GM18520 (cell line): Measurements from ENCODE around the gene ARMH2.

Experiments used
- ATAC-seq: cut with Tn5 transposase; IDR thresholded peaks from one replicate; pipeline ENCODE4 v1.9.1; 2021; ENCODE audit not compliant: unreplicated experiment

Gene ARMH2

DNA sequence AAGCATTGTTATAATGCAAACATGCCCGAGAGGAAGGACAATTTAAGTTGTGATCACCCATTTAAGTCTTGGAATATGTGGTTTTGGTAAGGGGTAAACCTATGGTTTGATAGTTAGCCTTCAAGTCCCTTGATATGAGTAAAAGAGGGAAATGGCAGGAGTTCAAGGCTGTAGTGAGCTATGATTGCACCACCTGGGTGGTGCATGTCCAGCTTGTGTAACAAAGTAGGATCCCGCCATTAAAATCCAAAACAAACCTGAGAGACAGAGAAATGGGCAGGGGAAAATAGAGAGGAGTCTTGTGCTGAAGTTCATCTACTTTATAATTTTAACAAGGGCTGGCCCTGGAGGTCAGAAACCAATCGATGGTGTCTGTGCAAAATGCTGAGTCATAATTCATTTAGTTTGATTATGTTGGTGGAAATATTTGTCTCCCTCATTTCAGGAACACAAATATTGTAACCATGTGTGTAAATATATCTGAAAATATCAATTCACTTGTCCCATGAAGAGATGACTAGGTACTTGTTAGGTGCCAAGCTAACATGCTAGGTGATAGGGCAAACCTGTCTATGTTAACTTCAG, 23.2 kb upstream of the ARMH2 start:
- ATAC-seq = no peak

DNA sequence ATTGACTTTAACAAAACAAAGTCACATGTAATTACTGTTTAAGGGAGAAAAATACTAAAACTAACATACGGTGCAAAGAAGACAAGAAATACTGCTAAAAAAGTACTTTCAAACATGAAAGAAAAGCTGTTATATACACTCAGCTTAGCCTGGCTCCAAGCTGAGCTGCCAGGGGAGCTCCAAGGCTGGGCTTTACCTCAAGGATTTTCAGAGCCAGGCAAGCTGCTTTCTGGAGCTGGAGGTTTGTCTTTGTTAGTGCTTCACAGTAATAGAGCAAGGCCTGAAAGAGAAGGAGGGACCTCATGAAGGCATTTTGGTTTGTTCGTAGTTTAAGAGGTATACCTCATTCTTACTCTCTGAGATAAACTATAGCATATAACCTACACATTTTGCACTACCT, 19.6 kb upstream of the ARMH2 start:
- no peak for ATAC-seq

- ATAC-seq = no peak
Observed at GRCh38 chr6:24809728-24810127, 11.0 kb upstream of the ARMH2 start.

DNA sequence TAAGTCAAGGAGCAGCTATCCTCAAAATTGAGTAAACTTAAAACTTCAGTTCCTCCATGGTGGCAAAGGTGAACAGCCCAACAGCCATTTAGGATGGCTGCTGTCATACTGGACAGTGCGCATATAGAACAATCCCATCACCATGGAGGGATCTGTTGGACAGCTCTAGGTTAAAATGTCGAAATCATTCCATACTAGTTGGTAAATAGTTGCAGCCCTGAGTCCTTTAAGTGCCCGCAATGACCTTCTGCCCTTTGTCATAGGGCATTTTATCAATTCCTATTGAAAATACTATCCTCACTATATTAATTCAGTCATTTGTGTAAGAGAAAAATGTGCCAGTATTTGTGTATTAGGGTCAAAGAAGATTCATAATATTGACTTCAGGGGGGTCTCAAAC, 8.9 kb upstream of the ARMH2 start:
- ATAC-seq = no peak

- ATAC-seq = no peak
Observed at GRCh38 chr6:24802271-24803059, 3.7 kb upstream of the ARMH2 start.

DNA sequence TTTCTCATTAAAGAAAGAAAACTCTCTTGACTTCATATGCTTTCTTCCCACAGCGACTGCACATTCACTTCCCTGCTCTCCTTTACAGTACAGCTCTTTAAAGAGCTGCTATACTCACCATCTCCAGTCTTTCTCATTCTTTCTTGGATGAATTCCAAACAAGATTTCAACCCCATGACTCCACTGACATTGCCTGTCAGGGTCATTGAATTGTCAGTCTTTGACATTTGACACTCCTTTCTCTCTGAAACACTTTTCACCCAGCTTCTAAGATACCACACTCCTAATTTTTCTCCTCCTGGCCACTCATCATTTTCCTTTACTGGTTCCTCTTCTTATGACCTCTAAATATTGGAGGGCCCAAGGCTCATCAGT, 811 bp upstream of the ARMH2 start:
- no peak for ATAC-seq

GRCh38 chr6:24797596-24798216, 1.0 kb downstream of the ARMH2 start:
- ATAC-seq = no peak

DNA sequence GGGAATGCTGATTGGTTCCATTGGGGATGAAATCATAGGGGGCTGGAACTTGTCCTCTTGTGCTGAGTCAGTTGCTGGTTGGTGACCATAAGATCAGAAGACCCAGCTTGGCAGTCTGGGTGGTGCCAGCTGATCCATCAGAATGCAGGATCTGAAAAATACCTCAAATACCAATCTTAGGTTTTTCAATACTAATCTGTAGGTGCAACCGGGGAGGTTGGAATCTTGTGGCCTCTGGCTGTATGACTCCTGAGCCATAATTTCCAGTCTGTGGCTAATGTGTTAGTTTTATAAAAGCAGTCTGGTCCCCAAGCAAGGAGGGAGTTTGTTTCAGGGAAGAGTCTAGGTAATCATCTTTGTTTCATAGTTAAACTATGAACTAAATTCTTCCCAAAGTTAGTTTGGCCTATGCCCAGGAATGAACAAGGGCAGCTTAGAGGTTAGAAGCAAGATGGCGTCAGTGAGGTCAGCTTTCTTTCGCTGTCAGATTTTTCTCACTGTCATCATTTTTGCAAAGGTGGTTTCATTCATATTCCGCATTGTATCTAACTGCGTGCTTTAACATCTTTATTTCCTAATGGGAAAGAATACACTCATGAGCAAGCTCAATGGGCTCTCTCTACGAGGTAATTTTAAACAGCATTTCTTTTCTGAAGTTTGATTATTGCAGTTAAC, 2.0 kb downstream of the ARMH2 start:
- no peak for ATAC-seq

GRCh38 chr6:24795106-24795505, 3.6 kb downstream of the ARMH2 start:
- no peak for ATAC-seq

- ATAC-seq = no peak
Observed at GRCh38 chr6:24788031-24788665, 10.6 kb downstream of the ARMH2 start.

GRCh38 chr6:24780206-24780605, 18.5 kb downstream of the ARMH2 start:
- ATAC-seq = no peak

DNA sequence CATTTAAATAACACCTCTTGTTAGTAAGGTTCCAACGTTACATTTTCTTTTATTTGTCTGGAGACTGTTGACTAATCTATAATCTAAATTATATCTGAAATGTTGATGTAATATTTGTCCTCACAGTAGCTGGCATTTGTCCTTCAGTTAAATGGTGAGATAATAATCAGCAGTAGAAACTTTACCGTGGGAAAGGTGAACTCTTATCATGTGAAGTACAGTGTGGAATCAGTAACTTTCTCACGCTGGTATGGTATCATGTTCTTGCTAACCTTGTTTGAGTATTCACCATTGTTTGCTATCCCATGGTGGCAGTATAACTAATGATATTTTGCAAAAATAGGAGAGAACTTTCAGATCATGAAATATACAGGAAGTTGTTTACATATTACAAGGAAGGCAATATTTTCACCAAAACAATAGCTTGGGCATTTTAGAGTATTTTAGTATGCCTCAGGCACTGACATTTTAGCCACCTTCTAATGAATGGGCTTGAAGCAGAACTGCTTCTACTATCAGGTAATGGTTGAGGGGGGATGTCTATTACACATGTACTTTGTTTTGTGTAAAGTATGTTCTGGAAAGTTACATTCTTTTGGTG, 19.2 kb downstream of the ARMH2 start:
- no peak for ATAC-seq

DNA sequence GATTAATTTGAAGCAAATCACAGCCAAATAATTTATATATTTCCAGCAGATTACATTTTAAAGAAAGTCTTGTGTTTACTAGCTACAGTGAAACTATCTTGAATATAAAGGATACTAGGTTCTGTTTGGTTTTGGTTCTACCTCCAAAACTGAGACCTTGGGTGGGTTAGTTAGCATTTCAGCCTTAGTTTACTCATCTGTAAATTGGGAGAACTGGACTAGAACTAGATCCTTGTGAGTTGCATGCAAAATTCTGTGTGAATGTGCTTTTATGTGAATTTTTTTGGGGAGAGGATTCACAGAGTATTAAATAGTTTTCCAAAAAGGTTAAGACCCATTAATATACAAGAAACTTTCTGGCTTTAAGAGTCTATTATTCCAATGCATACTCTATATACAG, 19.8 kb downstream of the ARMH2 start:
- no peak for ATAC-seq

GRCh38 chr6:24778121-24778520, 20.6 kb downstream of the ARMH2 start:
- ATAC-seq = no peak

GRCh38 chr6:24777227-24777626, 21.5 kb downstream of the ARMH2 start:
- ATAC-seq = no peak

DNA sequence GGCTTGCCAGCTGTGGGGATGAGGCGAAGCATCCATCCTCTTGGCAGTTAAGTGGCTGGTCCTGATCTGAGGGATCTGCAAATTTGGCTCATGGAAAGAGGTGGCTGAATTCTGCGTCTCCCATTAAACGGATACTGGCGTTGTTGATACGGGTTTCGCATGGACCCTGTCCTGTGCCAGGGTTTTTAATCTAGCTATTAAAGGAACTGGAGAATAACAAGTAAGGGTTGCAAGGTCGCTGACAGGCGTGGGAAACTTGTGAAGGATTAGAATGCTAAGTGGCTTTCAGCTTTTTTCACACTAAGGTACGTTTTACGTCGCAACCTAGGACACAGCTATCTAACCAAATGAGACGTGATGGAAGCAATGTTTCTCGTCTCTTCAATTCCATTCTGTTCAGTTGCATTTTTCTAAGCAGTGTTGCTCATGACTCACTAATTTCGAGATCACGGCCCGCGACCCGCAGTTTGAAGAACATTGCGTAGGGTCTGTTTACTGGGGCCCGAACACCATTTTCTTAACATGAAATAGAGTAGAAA, 23.1 kb downstream of the ARMH2 start:
- ATAC-seq = peak; percentile 4

DNA sequence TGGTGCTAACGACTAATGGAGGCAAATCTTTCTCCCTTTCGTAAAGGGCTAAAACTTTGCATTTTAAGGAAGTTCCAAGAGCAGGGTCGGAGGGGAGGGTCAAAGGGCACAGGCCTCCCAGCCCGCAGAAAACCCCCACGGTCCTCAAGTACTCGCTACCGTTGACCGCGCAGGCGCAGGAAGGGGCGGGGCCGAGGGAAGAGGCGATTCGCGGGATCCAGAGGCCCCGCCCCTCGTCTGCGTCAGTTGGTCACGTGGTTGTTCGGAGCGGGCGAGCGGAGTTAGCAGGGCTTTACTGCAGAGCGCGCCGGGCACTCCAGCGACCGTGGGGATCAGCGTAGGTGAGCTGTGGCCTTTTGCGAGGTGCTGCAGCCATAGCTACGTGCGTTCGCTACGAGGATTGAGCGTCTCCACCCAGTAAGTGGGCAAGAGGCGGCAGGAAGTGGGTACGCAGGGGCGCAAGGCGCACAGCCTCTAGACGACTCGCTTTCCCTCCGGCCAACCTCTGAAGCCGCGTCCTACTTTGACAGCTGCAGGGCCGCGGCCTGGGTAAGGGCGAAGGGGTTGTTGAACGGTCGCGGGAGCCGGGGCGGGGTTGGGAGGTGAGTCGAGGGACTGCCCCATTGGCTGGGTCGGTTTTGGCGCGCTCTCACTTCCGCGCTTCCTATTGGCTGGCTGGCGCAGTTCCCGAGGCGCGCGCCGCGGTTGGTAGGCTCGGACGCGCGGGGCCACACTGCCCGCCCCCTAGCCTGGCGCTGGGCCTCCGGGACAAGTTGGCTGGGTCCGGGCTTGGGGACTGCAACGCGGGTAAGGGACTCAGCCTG, 23.8 kb downstream of the ARMH2 start, which contains the start of gene GMNN:
Gene GMNN, plus strand, starts transcription at position 242 of the 824 bp plus-strand sequence. CDS start 2,310 bp downstream, outside the sequence.
- peak; percentile 81 for ATAC-seq

GRCh38 chr6:24768361-24768760, 30.4 kb downstream of the ARMH2 start:
- no peak for ATAC-seq

DNA sequence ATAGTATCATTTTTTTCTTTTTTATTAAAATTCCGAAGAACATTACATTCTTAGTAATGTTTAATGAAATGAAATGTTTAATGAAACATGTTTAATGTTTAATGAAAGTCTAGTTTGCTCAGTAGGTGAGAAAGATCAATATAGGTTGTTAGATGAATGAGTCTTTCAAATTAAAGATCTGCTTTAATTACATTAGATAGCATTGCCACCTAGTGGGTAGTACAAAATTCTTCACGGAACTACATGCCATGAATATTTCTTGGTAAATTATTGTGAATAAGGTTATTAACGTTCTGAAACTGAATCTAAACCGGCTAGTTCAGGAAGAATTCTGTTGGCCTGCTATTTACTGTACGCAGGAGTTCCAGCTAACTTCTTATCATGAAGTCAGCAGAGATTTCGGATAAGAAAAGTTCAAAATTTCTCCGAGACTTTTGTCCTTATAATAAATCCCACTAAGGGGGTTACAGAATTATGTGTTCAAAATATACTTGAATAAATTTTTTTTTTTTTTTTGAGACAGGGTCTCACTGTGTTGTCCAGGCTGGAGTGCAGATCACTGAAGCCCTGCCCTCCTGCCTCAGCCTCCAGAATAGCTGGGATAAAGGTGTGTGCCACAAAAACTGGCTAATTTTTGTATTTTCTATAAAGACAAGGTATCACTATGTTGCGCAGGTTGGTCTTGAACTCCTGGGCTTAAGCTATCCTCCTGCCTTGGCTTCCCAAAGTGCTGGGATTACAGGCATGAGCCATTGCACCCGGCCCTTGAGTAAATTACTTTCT, 31.8 kb downstream of the ARMH2 start:
- no peak for ATAC-seq
